ENCODE results near the gene KRTAP9-9. TPM values are rescaled to one million over a fixed set of nuclear protein-coding genes. Genes with fewer than 3 reads are reported as not detected.

Gene KRTAP9-9
- total and polyA plus RNA-seq, 2 of the 8 experiments (the other 6 are each of a cell fraction or from before 2014, with no cell fraction given), result not detected

- TF ChIP-seq ATF2 (IDR thresholded peaks at IDR 0.05; ENCODE audit: low read length) (no peak), BACH1 (IDR thresholded peaks at IDR 0.05; ENCODE audit: low read length) (no peak), SP2 (IDR thresholded peaks at IDR 0.05; ENCODE audit: low read length) (no peak), SAP30 (IDR thresholded peaks at IDR 0.05; ENCODE audit: insufficient read depth, insufficient replicate concordance, low read length) (no peak), BCL11A (IDR thresholded peaks at IDR 0.05; ENCODE audit: low read depth in 2 of 2, low read length in 2 of 2) (no peak), TEAD4 (IDR thresholded peaks at IDR 0.05; ENCODE audit: low read depth, low read length) (no peak), CHD2 (IDR thresholded peaks at IDR 0.05; ENCODE audit: low read length) (no peak), SP1 (IDR thresholded peaks at IDR 0.05; ENCODE audit: low read depth, low read length) (no peak), RFX5 (IDR thresholded peaks at IDR 0.05; ENCODE audit: borderline replicate concordance, low read depth, low read length) (no peak)
Observed at GRCh38 chr17:41301204-41301790, 46.1 kb downstream of the KRTAP9-9 start (continued).

All from H1 (cell line).